GM19099 (cell line): Measurements from ENCODE around the gene SOX13.

ENCODE experiments used
- POLR2A ChIP-seq: IDR thresholded peaks from 3 replicates; pipeline ENCODE4 v1.6.1; 2011; ENCODE audit warnings: low read depth; ENCODE audit not compliant: insufficient read length; ENCODE audit errors: extremely low read depth

The SOX13 gene

DNA sequence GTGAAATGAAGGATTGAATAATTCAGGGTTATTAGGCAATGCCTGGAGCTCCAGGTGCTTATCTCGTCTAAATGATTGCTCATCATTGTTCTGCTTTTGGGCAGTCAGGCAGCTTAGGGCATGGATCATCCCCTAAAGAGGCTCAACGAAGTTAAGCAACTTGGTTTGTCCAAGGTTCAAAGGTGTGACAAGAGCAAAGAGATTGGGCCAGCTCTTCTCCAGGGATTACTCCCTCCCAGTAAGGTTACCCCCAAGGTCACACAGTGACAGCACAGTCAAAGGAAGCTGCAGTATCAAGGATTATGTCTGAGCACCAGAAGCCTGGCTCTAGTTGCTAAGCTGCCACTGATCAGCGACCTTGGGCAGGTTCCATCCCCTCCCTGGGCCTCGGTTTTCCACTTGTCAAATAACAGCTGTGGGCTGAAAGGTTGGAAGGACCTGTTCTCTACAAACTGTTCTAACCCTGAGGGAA, 72.2 kb downstream of the SOX13 start:
- TF ChIP-seq POLR2A, result no peak

DNA sequence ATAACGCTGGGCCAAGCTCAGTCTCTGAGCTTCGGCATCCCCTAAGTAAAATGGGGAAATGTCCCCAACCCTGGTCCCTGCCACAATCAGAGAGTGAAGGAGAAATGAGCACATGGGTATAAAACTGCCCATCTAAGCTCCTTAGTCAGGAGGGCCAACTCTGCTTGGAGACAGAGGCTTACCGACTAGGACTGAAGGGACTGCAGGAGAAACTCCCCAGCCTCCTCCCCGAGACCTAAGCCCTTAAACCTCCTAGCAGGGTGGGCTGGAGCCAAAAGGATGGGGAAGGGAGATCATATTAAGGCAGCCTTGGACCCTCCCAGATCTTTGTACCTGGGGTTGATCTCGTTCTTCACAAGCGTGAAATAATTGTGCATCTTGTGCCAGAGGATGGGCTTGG, 73.4 kb downstream of the SOX13 start:
- no peak for TF ChIP-seq POLR2A

DNA sequence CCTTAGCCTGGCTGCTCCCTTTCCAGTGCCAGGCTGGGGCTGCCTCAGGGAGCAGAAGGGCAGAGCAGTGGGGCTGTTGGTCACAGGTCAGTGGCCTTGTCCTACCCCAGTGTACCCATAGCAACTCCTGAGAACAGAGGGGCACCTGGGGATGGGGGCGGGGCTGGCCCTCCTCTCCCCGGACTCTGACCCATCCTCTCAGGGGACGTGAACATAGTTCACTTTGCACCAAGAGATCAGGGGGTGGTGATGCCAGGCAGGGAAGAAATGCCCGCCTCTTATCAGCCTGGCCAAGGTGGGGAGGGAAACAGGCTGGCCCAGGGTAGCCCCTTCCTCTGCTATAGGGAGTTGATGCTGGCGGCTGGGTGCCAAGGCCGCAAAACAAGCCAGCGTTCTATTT, 74.0 kb downstream of the SOX13 start:
- no peak for TF ChIP-seq POLR2A

- no peak for TF ChIP-seq POLR2A
These were observed 74.8 kb downstream of the SOX13 start for GRCh38 chr1:204147406-204148383.

GRCh38 chr1:204149107-204149506, 76.2 kb downstream of the SOX13 start:
- no peak for TF ChIP-seq POLR2A

GRCh38 chr1:204149635-204150565, 77.0 kb downstream of the SOX13 start:
- TF ChIP-seq POLR2A, result no peak

GRCh38 chr1:204150702-204151551, 78.0 kb downstream of the SOX13 start:
- no peak for TF ChIP-seq POLR2A

DNA sequence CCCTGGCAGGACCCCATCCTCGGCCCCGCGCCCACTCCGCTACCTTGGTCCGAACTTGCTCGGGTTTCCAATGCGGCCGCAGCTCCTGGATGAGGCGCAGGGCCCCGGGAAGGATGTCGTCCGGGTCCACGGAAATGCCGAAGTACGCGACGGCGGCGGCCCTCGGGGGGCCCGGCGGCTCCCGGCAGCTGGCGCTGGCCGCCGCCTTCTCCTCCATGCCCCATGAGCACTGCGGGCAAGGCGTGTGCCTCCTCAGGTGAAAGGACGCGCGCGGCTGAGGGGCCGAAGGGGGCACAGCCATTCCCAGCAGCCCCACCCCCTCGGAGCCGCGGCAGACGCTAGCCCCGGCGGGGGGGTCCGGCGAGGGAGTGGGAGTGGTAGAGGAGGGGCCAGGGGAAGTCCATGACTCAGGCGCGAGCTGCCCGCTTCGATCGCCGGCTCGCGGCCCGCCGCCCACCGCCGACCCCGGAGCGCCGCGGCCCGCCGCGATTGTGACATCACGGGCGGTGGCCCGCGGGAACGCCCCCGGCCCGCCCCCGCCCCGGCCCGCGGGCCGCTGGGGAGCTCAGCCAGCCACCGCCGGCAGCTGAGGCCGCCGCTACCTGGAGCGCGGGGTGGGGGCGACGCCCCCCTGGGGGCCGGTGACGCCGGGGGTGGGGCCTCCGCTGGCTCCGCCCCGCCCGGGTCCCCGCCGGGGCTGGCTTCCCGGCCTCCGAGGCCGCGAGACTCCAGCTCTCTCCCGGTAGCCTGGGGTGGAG, 78.8 kb downstream of the SOX13 start, which contains the start of gene ETNK2:
TSS of gene ETNK2 (minus strand) at position 493 of the 758 bp plus-strand sequence. CDS start at position 301, 192 bp downstream.
- TF ChIP-seq POLR2A, result no peak

DNA sequence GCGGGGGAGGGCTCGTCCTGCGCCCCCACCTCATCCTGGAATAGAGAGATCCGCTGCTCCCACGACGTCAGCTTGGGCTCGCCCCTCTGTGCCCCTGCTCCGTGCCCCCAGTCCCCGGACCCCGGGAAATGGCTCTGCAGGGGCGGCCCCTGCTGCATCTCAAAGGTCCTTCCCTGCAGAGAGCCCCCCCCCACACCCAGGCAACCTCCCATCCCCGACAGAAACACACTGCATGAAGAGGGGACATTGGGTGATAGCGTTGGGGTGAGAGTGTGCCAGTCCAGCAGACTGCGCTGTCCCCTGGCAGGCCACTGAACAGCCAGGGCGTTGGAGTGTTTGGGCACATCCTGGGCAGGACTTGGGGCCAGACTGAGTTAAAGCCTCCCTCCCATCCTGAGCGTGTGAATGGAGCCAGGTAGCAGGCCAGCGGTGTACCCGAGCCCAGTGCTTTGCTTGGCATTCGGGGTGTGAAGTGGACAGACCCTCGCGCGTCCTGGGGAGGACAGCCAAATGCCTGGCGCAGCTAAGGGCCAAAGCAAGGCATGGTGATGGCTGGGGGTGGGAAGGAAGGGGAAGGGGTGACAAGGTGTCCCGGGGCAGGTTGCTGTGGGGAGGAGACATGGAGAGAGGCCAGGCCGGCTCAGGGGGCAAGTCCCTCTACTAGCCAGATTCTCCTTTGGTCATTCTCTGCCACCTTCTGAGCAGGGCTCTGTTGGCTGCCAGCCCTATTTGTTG, 79.6 kb downstream of the SOX13 start:
- no peak for TF ChIP-seq POLR2A

- no peak for TF ChIP-seq POLR2A
These were observed 80.8 kb downstream of the SOX13 start for GRCh38 chr1:204153667-204154066.

GRCh38 chr1:204154568-204155255, 81.8 kb downstream of the SOX13 start:
- no peak for TF ChIP-seq POLR2A

GRCh38 chr1:204155881-204156280, 83.0 kb downstream of the SOX13 start:
- TF ChIP-seq POLR2A, result no peak

GRCh38 chr1:204157962-204158361, 85.0 kb downstream of the SOX13 start:
- TF ChIP-seq POLR2A, result no peak
